ENCODE measurements around the gene RBM33.
"Not testable (repeated sequence)": the region's sequence is repeated elsewhere in the genome, so short reads cannot be mapped to it uniquely, and the experiment has no call there.

RBM33 gene

GRCh38 chr7:155814316-155815276 lies 170.1 kb downstream of the RBM33 start:
- no peak for DNase-seq

- peak; percentile 84 for DNase-seq
Observed at GRCh38 chr7:155815332-155816191, 171.1 kb downstream of the RBM33 start.

- DNase-seq, result no peak
Observed at GRCh38 chr7:155816192-155816508, 171.7 kb downstream of the RBM33 start.

GRCh38 chr7:155816996-155817395 lies 172.5 kb downstream of the RBM33 start:
- DNase-seq, result no peak

GRCh38 chr7:155817515-155817914 lies 173.1 kb downstream of the RBM33 start:
- not testable (repeated sequence) for DNase-seq

- DNase-seq, result no peak
Observed at GRCh38 chr7:155818154-155818819, 173.8 kb downstream of the RBM33 start.

GRCh38 chr7:155818820-155819168 lies 174.3 kb downstream of the RBM33 start:
- no peak for DNase-seq

GRCh38 chr7:155819186-155819585 lies 174.7 kb downstream of the RBM33 start:
- no peak for DNase-seq

- no peak for DNase-seq
Observed at GRCh38 chr7:155820246-155820645, 175.8 kb downstream of the RBM33 start.

GRCh38 chr7:155820788-155821187 lies 176.3 kb downstream of the RBM33 start:
- DNase-seq, result no peak

- DNase-seq, result no peak
Observed at GRCh38 chr7:155821851-155822250, 177.4 kb downstream of the RBM33 start.

- DNase-seq, result no peak
Observed at GRCh38 chr7:155824227-155824886, 179.9 kb downstream of the RBM33 start.

- no peak for DNase-seq
Observed at GRCh38 chr7:155825336-155825735, 180.9 kb downstream of the RBM33 start.

- no peak for DNase-seq
Observed at GRCh38 chr7:155829796-155830470, 185.5 kb downstream of the RBM33 start.
